MCF 10A (cell line): ENCODE data around the gene PARD6G. TPM values are rescaled to one million over a fixed set of nuclear protein-coding genes. Genes with fewer than 3 reads are reported as not detected.
A peak's percentile ranks its signal among the peaks of the same experiment; 100 is the strongest.

Experiments
- BruUV-seq: library from RNA; stranded (reverse); fragments of 400-500 nt; replicated peaks from 2 replicates; lab custom pipeline; 2021; lab: Mats Ljungman, UMichigan
- CTCF ChIA-PET: fragments of 300-600 bp; sonication (Branson Sonifier 250); formaldehyde crosslinking; extraction: SDS; loops from one replicate; lab custom pipeline; 2021; ENCODE audit warnings: antibody characterized with exemption, inconsistent platforms; lab: Yijun Ruan, JAX
- POLR2A ChIA-PET: fragments of 300-600, 350-650 bp; sonication (Branson Sonifier 250); formaldehyde crosslinking; extraction: SDS; loops from one replicate; lab custom pipeline; 2020; ENCODE audit warnings: antibody characterized with exemption, inconsistent platforms; lab: Yijun Ruan, JAX
- DNase-seq: peaks from one replicate; pipeline ENCODE4 v3.0.0-alpha.2; 2018; ENCODE audit not compliant: unreplicated experiment
- H3K27ac Mint-ChIP-seq: one replicate; pipeline ENCODE4 v1.8.0; 2022; ENCODE audit warnings: mild to moderate bottlenecking, low read depth, mixed read lengths; ENCODE audit not compliant: unreplicated experiment
- H3K27me3 Mint-ChIP-seq: one replicate; pipeline ENCODE4 v1.8.0; 2022; ENCODE audit warnings: mixed read lengths; ENCODE audit not compliant: insufficient read depth, unreplicated experiment
- H3K36me3 Mint-ChIP-seq: one replicate; pipeline ENCODE4 v1.8.0; 2022; ENCODE audit warnings: mild to moderate bottlenecking, moderate library complexity, mixed read lengths; ENCODE audit not compliant: insufficient read depth, unreplicated experiment
- H3K4me1 Mint-ChIP-seq: one replicate; pipeline ENCODE4 v1.8.0; 2022; ENCODE audit warnings: mixed read lengths; ENCODE audit not compliant: insufficient read depth, unreplicated experiment
- H3K4me3 Mint-ChIP-seq: one replicate; pipeline ENCODE4 v1.8.0; 2022; ENCODE audit warnings: mild to moderate bottlenecking, moderate library complexity, mixed read lengths; ENCODE audit not compliant: unreplicated experiment
- H3K9me3 Mint-ChIP-seq: one replicate; pipeline ENCODE4 v1.8.0; 2022; ENCODE audit warnings: mixed read lengths; ENCODE audit not compliant: unreplicated experiment
- CTCF ChIP-seq: fragments of 200-600 bp; IDR thresholded peaks from one replicate; pipeline ENCODE4 v1.8.0; 2022; ENCODE audit warnings: antibody characterized with exemption, mild to moderate bottlenecking; ENCODE audit not compliant: unreplicated experiment
- intact Hi-C: fragments of 100-400 bp; cut with micrococcal nuclease; formaldehyde crosslinking; loops from 2 replicates; pipeline ENCODE4 v1.14.1; 2022
- total RNA-seq: library from RNA; stranded (reverse); gene quantifications from 2 replicates; pipeline ENCODE4 v1.2.3, GENCODE V29; 2022

PARD6G gene
- total RNA-seq, 1 experiment from 2014 or later = 8.1 TPM

- Mint-ChIP-seq H3K4me3 (peak overlapping the region; percentile 6), H3K27me3 (no peaks in the 10 kb centered on the region), H3K36me3 (peaks cover 12% of the 10 kb centered on the region), H3K9me3 (no peaks in the 10 kb centered on the region), H3K27ac (no peak overlapping the region), H3K4me1 (peaks cover 22% of the 10 kb centered on the region)
- TF ChIP-seq CTCF = no peak
- intact Hi-C loops = no loop called here
- ChIA-PET CTCF (interaction anchor here (0.9 to 5.5 kb wide), 6 partner anchors 9 to 78 kb away, joined by 3 to 36 read pairs (median 7); no protein-coding TSS in a partner anchor), POLR2A (interaction anchor here (0.7 to 2.3 kb wide), 3 partner anchors 18 to 70 kb away, joined by 3 to 11 read pairs (median 4); no protein-coding TSS in a partner anchor)
- BruUV-seq = no TSS peak
- peak; percentile 65 for DNase-seq
Measured at GRCh38 chr18:80178935-80179818, 68.1 kb downstream of the PARD6G start.

- no TSS peak for BruUV-seq
- Mint-ChIP-seq H3K4me1 (peaks cover 22% of the 10 kb centered on the region), H3K36me3 (peaks cover 12% of the 10 kb centered on the region), H3K27me3 (no peaks in the 10 kb centered on the region), H3K9me3 (no peaks in the 10 kb centered on the region), H3K4me3 (no peak overlapping the region), H3K27ac (no peak overlapping the region)
- ChIA-PET POLR2A (no interaction called here), CTCF (no interaction called here)
- intact Hi-C loops = no loop called here
- no peak for DNase-seq
- no peak for TF ChIP-seq CTCF
Measured at GRCh38 chr18:80177128-80177527, 70.2 kb downstream of the PARD6G start.

- no TSS peak for BruUV-seq
- Mint-ChIP-seq H3K27ac (no peak overlapping the region), H3K4me3 (no peak overlapping the region), H3K9me3 (no peaks in the 10 kb centered on the region), H3K36me3 (peaks cover 12% of the 10 kb centered on the region), H3K27me3 (no peaks in the 10 kb centered on the region), H3K4me1 (peaks cover 26% of the 10 kb centered on the region)
- ChIA-PET CTCF (interaction anchor here (0.6 to 2.5 kb wide), 4 partner anchors 9 to 80 kb away, joined by 3 to 8 read pairs (median 4); no protein-coding TSS in a partner anchor), POLR2A (interaction anchor here (0.7 to 1.1 kb wide), 4 partner anchors 69 to 143 kb away, joined by 3 to 4 read pairs (median 4); no protein-coding TSS in a partner anchor)
- no peak for TF ChIP-seq CTCF
- intact Hi-C loops = no loop called here
- DNase-seq = no peak
Measured at GRCh38 chr18:80176334-80177073, 70.8 kb downstream of the PARD6G start.
